ENCODE data around the gene HOXA6.

The HOXA6 gene

GRCh38 chr7:27184337-27185012 lies 36.9 kb upstream of the HOXA6 start:
- no peak for DNase-seq (ENCODE audit: low read depth in 2 of 2)

GRCh38 chr7:27183682-27184336 lies 36.2 kb upstream of the HOXA6 start:
- no peak for DNase-seq (ENCODE audit: low read depth in 2 of 2)

GRCh38 chr7:27182861-27183681 lies 35.5 kb upstream of the HOXA6 start:
- DNase-seq (ENCODE audit: low read depth in 2 of 2), result no peak

GRCh38 chr7:27182285-27182841 lies 34.8 kb upstream of the HOXA6 start:
- no peak for DNase-seq (ENCODE audit: low read depth in 2 of 2)

- no peak for DNase-seq (ENCODE audit: low read depth in 2 of 2)
These were observed 34.3 kb upstream of the HOXA6 start for GRCh38 chr7:27181795-27182275.

GRCh38 chr7:27180431-27181420 lies 33.2 kb upstream of the HOXA6 start:
- DNase-seq (ENCODE audit: low read depth in 2 of 2), result no peak

- no peak for DNase-seq (ENCODE audit: low read depth in 2 of 2)
These were observed 32.2 kb upstream of the HOXA6 start for GRCh38 chr7:27179503-27180430.

GRCh38 chr7:27179030-27179429 lies 31.5 kb upstream of the HOXA6 start:
- no peak for DNase-seq (ENCODE audit: low read depth in 2 of 2)

GRCh38 chr7:27178366-27178765 lies 30.8 kb upstream of the HOXA6 start:
- no peak for DNase-seq (ENCODE audit: low read depth in 2 of 2)

GRCh38 chr7:27177795-27178320 lies 30.3 kb upstream of the HOXA6 start:
- DNase-seq (ENCODE audit: low read depth in 2 of 2), result no peak

GRCh38 chr7:27176962-27177794 lies 29.6 kb upstream of the HOXA6 start:
- DNase-seq (ENCODE audit: low read depth in 2 of 2), result no peak

- DNase-seq (ENCODE audit: low read depth in 2 of 2), result no peak
These were observed 28.9 kb upstream of the HOXA6 start for GRCh38 chr7:27176524-27176845.

GRCh38 chr7:27175626-27176523 lies 28.3 kb upstream of the HOXA6 start:
- DNase-seq (ENCODE audit: low read depth in 2 of 2), result no peak

- DNase-seq (ENCODE audit: low read depth in 2 of 2), result no peak
These were observed 27.5 kb upstream of the HOXA6 start for GRCh38 chr7:27174874-27175625.

GRCh38 chr7:27173956-27174873 lies 26.6 kb upstream of the HOXA6 start, which contains the start of gene HOXA10:
Gene HOXA10 (minus strand): TSS chr7:27174320. CDS start chr7:27174306, 14 bp downstream.
- DNase-seq (ENCODE audit: low read depth in 2 of 2), result no peak

GRCh38 chr7:27173511-27173955 lies 26.0 kb upstream of the HOXA6 start:
- DNase-seq (ENCODE audit: low read depth in 2 of 2), result no peak

Measured in stimulated activated CD8-positive, alpha-beta memory T cell treated with anti-CD3 and anti-CD28 coated beads, Interleukin-7, amount 100 ng/mL, for 1 hour (primary cell).